Peyer's patch (tissue), 4 donors: ENCODE measurements around the gene ARHGEF4. TPM values are rescaled to one million over a fixed set of nuclear protein-coding genes. Genes with fewer than 3 reads are reported as not detected.

Experiments
- DNase-seq, 3 donors: peaks; one replicate each; pipeline ENCODE4 v3.0.0-alpha.2; 2017 to 2019
- H3K27ac ChIP-seq, 4 donors: fragments of 200-600 bp; sonication (generic); one replicate each; pipeline ENCODE4 v1.5.1; 2016 to 2019
- H3K27me3 ChIP-seq, 2 donors: fragments of 200-600 bp; sonication (generic); one replicate each; pipeline ENCODE4 v1.5.1; 2019
- H3K36me3 ChIP-seq, 3 donors: fragments of 200-600 bp; sonication (generic); one replicate each; pipeline ENCODE4 v1.5.1; 2016 to 2019
- H3K4me1 ChIP-seq, 4 donors: fragments of 200-600 bp; sonication (generic); one replicate each; pipeline ENCODE4 v1.5.1; 2016 to 2019
- H3K4me3 ChIP-seq, 4 donors: fragments of 200-600 bp; sonication (generic); 1 replicate in 3 of 4; 2 replicates in 1 of 4; pipeline ENCODE4 v1.5.1; 2016 to 2019; ENCODE audit warnings: mild to moderate bottlenecking in 1 of 4
- H3K9me3 ChIP-seq, 4 donors: fragments of 200-600 bp; sonication (generic); one replicate each; pipeline ENCODE4 v1.5.1; 2016 to 2019; ENCODE audit warnings: mild to moderate bottlenecking in 1 of 4
- POLR2A ChIP-seq, 2 donors: fragments of 450-650 bp; IDR thresholded peaks; one replicate each; pipeline ENCODE4 v1.5.1; 2017; ENCODE audit warnings: antibody characterized with exemption in 2 of 2, mild to moderate bottlenecking in 2 of 2, moderate library complexity in 2 of 2
- total RNA-seq, 4 donors: library from RNA; depleted of rRNA; stranded (reverse); fragments of >200 nt; gene quantifications; one replicate each; pipeline ENCODE4 v1.1.0, GENCODE V29; 2016
- TF ChIP-seq, protein P1 (sequence below), 6 experiments: fragments of 450-650 bp in 4 of 6; fragments of 200-600 bp in 2 of 6; sonication (generic) in 1 of 6; IDR thresholded peaks; one replicate each; pipeline ENCODE4 v1.5.1; 2017 to 2019; ENCODE audit warnings: antibody characterized with exemption in 6 of 6, mild to moderate bottlenecking in 3 of 6, moderate library complexity in 1 of 6

The ARHGEF4 gene
- total RNA-seq, 4 donors from 2014 or later = 1.1 to 10.7 (median 1.6) TPM

DNA sequence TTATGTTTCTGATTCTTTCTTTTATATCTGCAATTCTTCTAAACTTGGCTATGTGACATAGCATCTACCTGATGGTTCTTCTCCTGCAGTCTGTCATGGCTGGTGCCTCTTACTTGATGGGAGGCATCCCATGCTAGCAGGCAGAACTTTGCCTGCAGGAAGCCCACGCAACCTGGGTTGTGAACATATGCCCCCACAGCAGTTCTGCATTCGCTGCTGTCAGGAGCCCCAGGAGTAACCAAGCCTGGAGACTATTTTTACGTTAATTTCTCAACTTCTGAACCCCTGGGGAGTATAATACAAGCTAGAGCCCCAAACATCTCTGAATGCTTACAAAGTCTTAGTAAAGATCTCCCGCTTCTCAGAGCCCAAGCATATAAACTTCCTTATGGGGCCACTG lies 244.5 kb downstream of the ARHGEF4 start:
- DNase-seq = no peak
- Histone ChIP-seq H3K4me1 (no peaks in the 10 kb centered on the region), H3K27me3 (no peaks in the 10 kb centered on the region), H3K36me3 (peaks cover 0 to 76% (median 3%) of the 10 kb centered on the region in 3 donors), H3K4me3 (no peak overlapping the region), H3K27ac (no peak overlapping the region), H3K9me3 (no peaks in the 10 kb centered on the region)
- TF ChIP-seq POLR2A (IDR thresholded peaks at IDR 0.05) = no peak
- TF ChIP-seq, protein P1, sequence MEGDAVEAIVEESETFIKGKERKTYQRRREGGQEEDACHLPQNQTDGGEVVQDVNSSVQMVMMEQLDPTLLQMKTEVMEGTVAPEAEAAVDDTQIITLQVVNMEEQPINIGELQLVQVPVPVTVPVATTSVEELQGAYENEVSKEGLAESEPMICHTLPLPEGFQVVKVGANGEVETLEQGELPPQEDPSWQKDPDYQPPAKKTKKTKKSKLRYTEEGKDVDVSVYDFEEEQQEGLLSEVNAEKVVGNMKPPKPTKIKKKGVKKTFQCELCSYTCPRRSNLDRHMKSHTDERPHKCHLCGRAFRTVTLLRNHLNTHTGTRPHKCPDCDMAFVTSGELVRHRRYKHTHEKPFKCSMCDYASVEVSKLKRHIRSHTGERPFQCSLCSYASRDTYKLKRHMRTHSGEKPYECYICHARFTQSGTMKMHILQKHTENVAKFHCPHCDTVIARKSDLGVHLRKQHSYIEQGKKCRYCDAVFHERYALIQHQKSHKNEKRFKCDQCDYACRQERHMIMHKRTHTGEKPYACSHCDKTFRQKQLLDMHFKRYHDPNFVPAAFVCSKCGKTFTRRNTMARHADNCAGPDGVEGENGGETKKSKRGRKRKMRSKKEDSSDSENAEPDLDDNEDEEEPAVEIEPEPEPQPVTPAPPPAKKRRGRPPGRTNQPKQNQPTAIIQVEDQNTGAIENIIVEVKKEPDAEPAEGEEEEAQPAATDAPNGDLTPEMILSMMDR (IDR thresholded peaks at IDR 0.05) = no peak

DNA sequence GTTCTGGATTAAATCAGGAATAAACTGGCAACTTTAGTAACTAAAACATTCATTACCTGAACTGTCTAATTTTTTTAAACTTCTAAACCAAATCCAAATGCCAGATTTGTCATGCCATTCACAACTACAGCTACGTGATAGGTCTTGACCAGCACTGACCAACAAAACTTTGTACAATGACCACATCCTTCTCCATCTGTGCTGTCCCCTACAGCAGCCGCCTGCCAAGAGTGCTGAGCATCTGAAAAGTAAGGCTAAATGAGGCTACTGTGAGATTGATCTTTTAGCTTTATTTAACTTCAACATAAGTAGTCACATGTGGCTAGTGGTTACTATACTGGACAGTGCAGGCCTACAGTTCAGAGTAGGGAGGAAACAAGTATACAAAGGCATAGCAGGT lies 248.9 kb downstream of the ARHGEF4 start:
- Histone ChIP-seq H3K9me3 (no peaks in the 10 kb centered on the region), H3K4me3 (no peak overlapping the region), H3K27me3 (no peaks in the 10 kb centered on the region), H3K36me3 (peaks cover 0 to 67% (median 3%) of the 10 kb centered on the region in 3 donors), H3K27ac (no peak overlapping the region), H3K4me1 (peaks cover 0 to 1% (median 0%) of the 10 kb centered on the region in 4 donors)
- no peak for DNase-seq
- no peak for TF ChIP-seq POLR2A (IDR thresholded peaks at IDR 0.05)
- TF ChIP-seq, protein P1 (IDR thresholded peaks at IDR 0.05) = no peak

DNA sequence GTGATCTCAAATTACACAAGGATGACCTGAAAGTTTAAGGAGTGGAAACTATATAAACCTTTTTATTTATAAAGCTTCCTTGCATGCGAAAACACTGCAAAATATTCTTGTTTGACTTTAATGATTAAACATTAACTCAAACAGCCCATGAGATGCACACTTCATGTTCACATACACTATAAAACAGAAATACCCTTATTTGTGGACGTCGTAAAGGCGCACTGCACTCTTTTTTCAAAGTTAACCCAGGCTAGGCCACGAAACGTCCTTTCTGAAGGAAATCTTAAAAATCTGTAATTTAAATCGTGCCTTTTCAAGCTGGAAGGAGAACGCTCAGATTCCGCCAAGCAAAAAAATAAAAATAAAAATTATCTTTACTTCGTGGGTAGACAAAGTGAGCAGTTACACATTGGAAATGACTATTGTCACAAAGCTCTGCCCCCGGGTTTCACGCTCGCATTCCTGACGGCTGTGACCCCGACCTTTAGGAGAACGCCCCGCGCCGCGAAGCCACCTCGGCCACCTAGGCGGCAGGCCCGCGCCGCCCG lies 255.8 kb downstream of the ARHGEF4 start:
- TF ChIP-seq, protein P1 (IDR thresholded peaks at IDR 0.05) = no peak
- TF ChIP-seq POLR2A (IDR thresholded peaks at IDR 0.05) = peak in 1 of 2 donors; percentile 15
- no peaks in the 10 kb centered on the region for H3K9me3 ChIP-seq
- H3K27ac ChIP-seq = peak overlapping the region; percentile 96 to 100 (median 98)
- peaks cover 0 to 17% (median 0%) of the 10 kb centered on the region in 4 donors for H3K4me1 ChIP-seq
- peak overlapping the region; percentile 56 to 98 (median 87) for H3K4me3 ChIP-seq
- peaks cover 0 to 29% (median 0%) of the 10 kb centered on the region in 3 donors for H3K36me3 ChIP-seq
- DNase-seq = no peak
- H3K27me3 ChIP-seq = no peaks in the 10 kb centered on the region

DNA sequence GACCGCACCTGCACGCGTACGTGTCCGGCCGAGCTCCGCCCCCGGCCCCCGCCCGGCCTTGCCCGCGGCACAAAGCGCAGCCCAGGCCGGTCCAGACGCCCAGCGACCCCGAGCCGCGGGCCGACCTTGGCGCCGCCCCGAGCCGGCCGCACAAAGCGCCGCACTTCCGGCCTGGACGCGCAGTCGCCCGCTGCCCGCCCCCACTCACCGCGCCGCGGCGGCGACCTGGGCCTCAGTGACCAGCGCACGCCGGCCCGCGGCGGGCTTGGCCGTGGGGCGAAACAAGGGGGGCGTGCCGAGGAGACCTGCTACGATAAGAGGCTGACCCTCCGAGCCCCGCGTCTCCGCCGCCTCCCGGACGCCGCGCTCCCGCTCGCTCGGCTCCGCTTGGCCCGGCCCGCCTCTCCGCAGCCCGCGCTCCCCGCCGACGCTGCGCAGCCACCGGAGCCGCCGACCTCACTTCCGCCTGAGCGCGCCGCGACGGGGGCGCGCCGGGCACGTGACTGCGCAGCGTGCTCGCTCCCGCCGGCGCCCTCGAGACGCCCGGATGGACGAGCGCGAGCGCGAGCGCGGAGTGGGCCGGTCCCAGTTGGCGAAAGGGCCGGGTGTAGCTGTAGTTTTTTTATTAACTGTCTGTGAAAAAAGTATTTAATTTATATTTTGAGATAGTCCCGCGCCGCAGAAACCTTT lies 256.4 kb downstream of the ARHGEF4 start, which contains the start of gene FAM168B:
TSS of gene FAM168B (minus strand) at position 455 of the 690 bp plus-strand sequence. CDS start 10,814 bp downstream, outside the sequence.
- peak; percentile 82 to 94 (median 94) for DNase-seq
- Histone ChIP-seq H3K9me3 (no peaks in the 10 kb centered on the region), H3K4me1 (peaks cover 0 to 17% (median 0%) of the 10 kb centered on the region in 4 donors), H3K27me3 (no peaks in the 10 kb centered on the region), H3K4me3 (peak within 1 kb of the TSS; percentile 56 to 98 (median 87)), H3K36me3 (peaks cover 0 to 23% (median 0%) of the 10 kb centered on the region in 3 donors), H3K27ac (peak within 1 kb of the TSS; percentile 96 to 100 (median 98))
- TF ChIP-seq, protein P1 (IDR thresholded peaks at IDR 0.05) = no peak
- peak; percentile 80 to 94 for TF ChIP-seq POLR2A (IDR thresholded peaks at IDR 0.05)

DNA sequence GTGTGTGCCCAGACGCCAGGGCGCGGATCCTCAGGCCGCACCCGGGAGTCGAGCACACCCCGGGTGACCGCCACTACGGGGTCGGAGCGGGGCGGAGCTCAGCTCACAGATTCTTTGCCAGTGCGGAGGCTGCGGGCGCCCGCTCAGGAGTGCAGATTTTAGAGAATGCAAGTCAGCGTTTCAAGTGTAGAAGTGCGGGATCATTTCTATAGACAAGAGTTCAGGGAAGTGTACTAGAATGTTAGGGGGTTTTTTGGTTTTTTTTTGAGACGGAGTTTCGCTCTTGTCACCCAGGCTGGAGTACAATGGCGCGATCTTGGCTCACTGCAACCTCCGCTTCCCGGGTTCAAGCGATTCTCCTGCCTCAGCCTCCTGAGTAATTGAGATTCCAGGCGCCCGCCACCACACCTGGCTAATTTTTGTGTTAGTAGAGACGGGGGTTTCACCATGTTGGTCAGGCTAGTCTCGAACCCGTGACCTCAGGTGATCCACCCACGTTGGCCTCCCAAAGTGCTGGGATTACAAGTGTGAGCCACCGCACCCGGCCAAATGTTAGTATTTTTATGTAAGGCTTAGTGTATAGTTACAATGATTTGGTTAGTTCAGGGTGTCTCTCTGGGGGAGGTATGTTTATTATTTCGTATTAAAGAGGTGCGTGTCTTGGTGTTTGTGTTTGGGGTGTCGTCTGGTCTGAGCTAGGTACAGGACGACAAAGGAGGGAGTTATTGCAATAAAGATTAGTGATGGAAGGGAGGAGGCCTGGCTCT lies 257.2 kb downstream of the ARHGEF4 start:
- H3K36me3 ChIP-seq = peaks cover 0 to 16% (median 0%) of the 10 kb centered on the region in 3 donors

More for the DNA sequence above, 257.2 kb downstream of the ARHGEF4 start:
- Histone ChIP-seq H3K4me3 (peak overlapping the region; percentile 56 to 98 (median 87)), H3K9me3 (no peaks in the 10 kb centered on the region), H3K27me3 (no peaks in the 10 kb centered on the region), H3K27ac (peak overlapping the region; percentile 96 to 100 (median 98)), H3K4me1 (peaks cover 0 to 17% (median 0%) of the 10 kb centered on the region in 4 donors)
- DNase-seq = peak in 2 of 3 donors; percentile 50 to 72
- TF ChIP-seq POLR2A (IDR thresholded peaks at IDR 0.05) = no peak
- TF ChIP-seq, protein P1 (IDR thresholded peaks at IDR 0.05) = no peak
